Measurements from ENCODE around the gene CMKLR1. TPM values are rescaled to one million over a fixed set of nuclear protein-coding genes. Genes with fewer than 3 reads are reported as not detected.

CMKLR1 gene
- total RNA-seq, 1 experiment from 2014 or later = 0.15 TPM

- H3K4me3 ChIP-seq (replicated peaks in 1 of 2; ENCODE audit: low read depth in 1 of 2, low read length in 2 of 2) = no peak overlapping the region
- DNase-seq (ENCODE audit: low read depth, low spot score) = no peak
- BruUV-seq (replicated peaks) = no TSS peak
- RAD21 ChIA-PET (ENCODE audit: low non-redundant PET in 1 of 2, low total read pairs in 2 of 2, uncharacterized antibody in 2 of 2, unreplicated experiment in 2 of 2) = no interaction called here
- no peaks in the 10 kb centered on the region for H3K4me1 ChIP-seq (ENCODE audit: control insufficient read depth in 1 of 2, insufficient read depth in 2 of 2, low read length in 2 of 2)
- H3K4me2 ChIP-seq (ENCODE audit: low read length) = no peak overlapping the region
- TF ChIP-seq REST (IDR thresholded peaks at IDR 0.05; ENCODE audit: low read depth) = no peak
- TF ChIP-seq CBX3 (IDR thresholded peaks at IDR 0.05; ENCODE audit: low read depth) = no peak
- TF ChIP-seq SRF (IDR thresholded peaks at IDR 0.05; ENCODE audit: low read depth) = no peak
- no peak for TF ChIP-seq FOSL1 (IDR thresholded peaks at IDR 0.05; ENCODE audit: low read depth)
- TF ChIP-seq JUND (IDR thresholded peaks at IDR 0.05) = no peak
- TF ChIP-seq ZBTB33 (IDR thresholded peaks at IDR 0.05; ENCODE audit: extremely low read depth, insufficient replicate concordance, low read length) = no peak
- TF ChIP-seq YY1 (IDR thresholded peaks at IDR 0.05; ENCODE audit: extremely low read depth, insufficient replicate concordance, low read depth, low read length) = no peak
- TF ChIP-seq EGR1 (IDR thresholded peaks at IDR 0.05; ENCODE audit: low read depth) = no peak
- no peak for TF ChIP-seq EZH2 (IDR thresholded peaks at IDR 0.05)
- TF ChIP-seq ZNF274 (IDR thresholded peaks at IDR 0.05; ENCODE audit: low read depth, low read length) = no peak
- TF ChIP-seq SIN3A (IDR thresholded peaks at IDR 0.05; ENCODE audit: low read depth) = no peak
- ATAC-seq = no peak
- H3K27ac ChIP-seq (ENCODE audit: low read depth, low read length) = no peak overlapping the region
- H3K36me3 ChIP-seq (ENCODE audit: control insufficient read depth in 1 of 2, insufficient read depth in 2 of 2, low read length in 2 of 2) = no peaks in the 10 kb centered on the region
- POLR2A ChIA-PET = no interaction called here
- no peaks in the 10 kb centered on the region for H3K79me2 ChIP-seq (ENCODE audit: insufficient read depth, low read length)
- no peaks in the 10 kb centered on the region for H4K20me1 ChIP-seq (ENCODE audit: insufficient read depth)
- peaks cover 75% of the 10 kb centered on the region for H3K27me3 ChIP-seq (ENCODE audit: insufficient read depth, low read length)
- no peak overlapping the region for H2AFZ ChIP-seq (ENCODE audit: low read depth, low read length, poor library complexity, severe bottlenecking)
- H3K9ac ChIP-seq (ENCODE audit: low read length) = no peak overlapping the region
- CTCF ChIA-PET = no interaction called here
- intact Hi-C loops (cut with micrococcal nuclease) = no loop called here
- no peaks in the 10 kb centered on the region for H3K9me3 ChIP-seq (ENCODE audit: control insufficient read depth in 1 of 2, insufficient read depth in 1 of 2, low read depth in 1 of 2, low read length in 2 of 2)
- no peaks in the 10 kb centered on the region for H3K9me2 ChIP-seq (ENCODE audit: insufficient read depth)
Observed at GRCh38 chr12:108254030-108254429, 85.1 kb downstream of the CMKLR1 start.
